A673 (cell line): Measurements from ENCODE around the gene MNS1. TPM values are rescaled to one million over a fixed set of nuclear protein-coding genes. Genes with fewer than 3 reads are reported as not detected.

Experiments
- BruUV-seq: library from RNA; stranded (reverse); fragments of 400-500 nt; replicated peaks from 2 replicates; lab custom pipeline; 2021; lab: Mats Ljungman, UMichigan
- CTCF ChIA-PET: fragments of 300-600 bp; sonication (Branson Sonifier 250); formaldehyde crosslinking; loops from one replicate; lab custom pipeline; 2022; ENCODE audit warnings: antibody characterized with exemption; lab: Charles Lee
- POLR2A ChIA-PET: fragments of 300-600 bp; sonication (Branson Sonifier 250); formaldehyde crosslinking; loops from one replicate; lab custom pipeline; 2022; ENCODE audit warnings: antibody characterized with exemption; ENCODE audit not compliant: low non-redundant PET; lab: Charles Lee
- DNase-seq: peaks from one replicate; pipeline ENCODE4 v3.0.0-alpha.2; 2015; ENCODE audit warnings: low spot score
- H3K27ac ChIP-seq: fragments of 200-600 bp; sonication (generic); 2 replicates; pipeline ENCODE4 v1.5.1; 2016; ENCODE audit warnings: mixed run types, low read depth, mild to moderate bottlenecking, mixed read lengths, antibody characterized with exemption, low read length; ENCODE audit not compliant: poor library complexity, severe bottlenecking
- H3K27me3 ChIP-seq: fragments of 200-600 bp; sonication (generic); replicated peaks from 2 replicates; pipeline ENCODE4 v1.6.1; 2017; ENCODE audit warnings: mixed run types, low read depth, mild to moderate bottlenecking, mixed read lengths, antibody characterized with exemption, low read length; ENCODE audit not compliant: insufficient read depth, poor library complexity
- H3K36me3 ChIP-seq: fragments of 200-600 bp; sonication (generic); 2 replicates; pipeline ENCODE4 v1.6.1; 2016; ENCODE audit warnings: mixed run types, mild to moderate bottlenecking, mixed read lengths, antibody characterized with exemption, low read length; ENCODE audit not compliant: insufficient read depth, poor library complexity, severe bottlenecking
- H3K4me1 ChIP-seq: fragments of 200-600 bp; sonication (generic); 2 replicates; pipeline ENCODE4 v1.6.1; 2017; ENCODE audit warnings: mixed run types, mild to moderate bottlenecking, mixed read lengths, antibody characterized with exemption, low read length; ENCODE audit not compliant: insufficient read depth, poor library complexity, severe bottlenecking
- H3K4me3 ChIP-seq: fragments of 200-600 bp; sonication (generic); 2 replicates; pipeline ENCODE4 v1.5.1; 2016; ENCODE audit warnings: low read depth, mixed run types, mild to moderate bottlenecking, mixed read lengths, low read length; ENCODE audit not compliant: poor library complexity, severe bottlenecking
- H3K9me3 ChIP-seq: fragments of 200-600 bp; sonication (generic); 2 replicates; pipeline ENCODE4 v1.6.1; 2016; ENCODE audit warnings: mixed run types, low read depth, mild to moderate bottlenecking, mixed read lengths, antibody characterized with exemption, low read length; ENCODE audit not compliant: poor library complexity, severe bottlenecking
- EZH2 ChIP-seq: fragments of 200-600 bp; sonication (generic); IDR thresholded peaks from 2 replicates; pipeline ENCODE4 v1.6.1; 2017; ENCODE audit warnings: borderline replicate concordance, low read depth, mild to moderate bottlenecking, mixed read lengths, antibody characterized with exemption, low read length; ENCODE audit not compliant: poor library complexity, severe bottlenecking
- intact Hi-C: fragments of 100-400 bp; cut with micrococcal nuclease; formaldehyde crosslinking; loops from one replicate; pipeline ENCODE4 v1.10.0; 2022; ENCODE audit not compliant: unreplicated experiment
- total RNA-seq: library from RNA; stranded (reverse); gene quantifications from 2 replicates; pipeline ENCODE4 v1.2.3, GENCODE V29; 2021
- TF ChIP-seq, protein P1 (sequence below): fragments of 300-800, 200-600 bp; sonication (generic); conservative IDR thresholded peaks from 2 replicates; pipeline ENCODE4 v1.5.1; 2017; ENCODE audit warnings: low read depth, mild to moderate bottlenecking, antibody characterized with exemption, low read length, moderate library complexity, mixed read lengths

Gene MNS1
- total RNA-seq, 1 experiment from 2014 or later: 28.7 TPM

DNA sequence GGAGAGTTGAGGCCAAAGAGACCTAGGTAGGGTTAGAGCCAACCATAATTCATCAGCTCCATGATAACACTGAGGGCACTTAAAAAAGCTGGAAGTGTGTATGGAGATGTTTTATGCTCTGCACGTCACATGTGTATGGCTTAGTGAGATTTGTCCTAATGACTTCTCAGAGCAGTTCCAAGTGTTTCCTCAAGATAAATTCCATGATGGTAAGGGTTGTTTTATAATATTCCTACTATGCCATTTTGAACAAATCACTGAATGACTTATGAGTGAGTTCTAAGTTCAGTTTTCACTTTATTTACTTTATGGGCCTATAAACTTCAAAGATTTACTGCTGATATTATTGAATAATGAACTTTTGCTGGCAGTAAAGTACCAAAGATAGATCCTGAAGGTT is 71.7 kb downstream of the MNS1 start:
- ChIA-PET CTCF (no interaction called here), POLR2A (no interaction called here)
- no peaks in the 10 kb centered on the region for H3K9me3 ChIP-seq
- no peaks in the 10 kb centered on the region for H3K36me3 ChIP-seq
- no peaks in the 10 kb centered on the region for H3K27me3 ChIP-seq
- DNase-seq: no peak
- BruUV-seq: no TSS peak
- H3K4me1 ChIP-seq: no peaks in the 10 kb centered on the region
- no peak overlapping the region for H3K27ac ChIP-seq
- no peak overlapping the region for H3K4me3 ChIP-seq
- intact Hi-C loops: no loop called here
- TF ChIP-seq, protein P1, sequence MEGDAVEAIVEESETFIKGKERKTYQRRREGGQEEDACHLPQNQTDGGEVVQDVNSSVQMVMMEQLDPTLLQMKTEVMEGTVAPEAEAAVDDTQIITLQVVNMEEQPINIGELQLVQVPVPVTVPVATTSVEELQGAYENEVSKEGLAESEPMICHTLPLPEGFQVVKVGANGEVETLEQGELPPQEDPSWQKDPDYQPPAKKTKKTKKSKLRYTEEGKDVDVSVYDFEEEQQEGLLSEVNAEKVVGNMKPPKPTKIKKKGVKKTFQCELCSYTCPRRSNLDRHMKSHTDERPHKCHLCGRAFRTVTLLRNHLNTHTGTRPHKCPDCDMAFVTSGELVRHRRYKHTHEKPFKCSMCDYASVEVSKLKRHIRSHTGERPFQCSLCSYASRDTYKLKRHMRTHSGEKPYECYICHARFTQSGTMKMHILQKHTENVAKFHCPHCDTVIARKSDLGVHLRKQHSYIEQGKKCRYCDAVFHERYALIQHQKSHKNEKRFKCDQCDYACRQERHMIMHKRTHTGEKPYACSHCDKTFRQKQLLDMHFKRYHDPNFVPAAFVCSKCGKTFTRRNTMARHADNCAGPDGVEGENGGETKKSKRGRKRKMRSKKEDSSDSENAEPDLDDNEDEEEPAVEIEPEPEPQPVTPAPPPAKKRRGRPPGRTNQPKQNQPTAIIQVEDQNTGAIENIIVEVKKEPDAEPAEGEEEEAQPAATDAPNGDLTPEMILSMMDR: no peak
- no peak for TF ChIP-seq EZH2

GRCh38 chr15:56390739-56391267 is 74.1 kb downstream of the MNS1 start:
- CTCF ChIA-PET: no interaction called here
- POLR2A ChIA-PET: no interaction called here
- Histone ChIP-seq H3K36me3 (peaks cover 3% of the 10 kb centered on the region), H3K9me3 (no peaks in the 10 kb centered on the region), H3K4me3 (no peak overlapping the region), H3K27me3 (no peaks in the 10 kb centered on the region), H3K4me1 (no peaks in the 10 kb centered on the region), H3K27ac (no peak overlapping the region)
- DNase-seq: no peak
- TF ChIP-seq, protein P1: no peak
- TF ChIP-seq EZH2: no peak
- intact Hi-C loops: no loop called here
- no TSS peak for BruUV-seq

- ChIA-PET CTCF (no interaction called here), POLR2A (no interaction called here)
- no peaks in the 10 kb centered on the region for H3K27me3 ChIP-seq
- no peaks in the 10 kb centered on the region for H3K9me3 ChIP-seq
- no peak overlapping the region for H3K27ac ChIP-seq
- no TSS peak for BruUV-seq
- H3K36me3 ChIP-seq: peaks cover 4% of the 10 kb centered on the region
- H3K4me1 ChIP-seq: no peaks in the 10 kb centered on the region
- no peak for DNase-seq
- TF ChIP-seq, protein P1: no peak
- TF ChIP-seq EZH2: no peak
- no peak overlapping the region for H3K4me3 ChIP-seq
- intact Hi-C loops: no loop called here
Observed at GRCh38 chr15:56385908-56386307, 79.0 kb downstream of the MNS1 start.
